HG03378 (cell line): ENCODE measurements around the gene ZDHHC22.

Experiments used
- ATAC-seq: cut with Tn5 transposase; IDR thresholded peaks from one replicate; pipeline ENCODE4 v1.9.1; 2021; ENCODE audit warnings: mild to moderate bottlenecking, moderate library complexity; ENCODE audit not compliant: unreplicated experiment

ZDHHC22 gene

GRCh38 chr14:77106666-77107065 is 34.9 kb downstream of the ZDHHC22 start:
- no peak for ATAC-seq

GRCh38 chr14:77105145-77105939 is 36.2 kb downstream of the ZDHHC22 start:
- ATAC-seq = no peak

- ATAC-seq = no peak
Observed at GRCh38 chr14:77104393-77104792, 37.2 kb downstream of the ZDHHC22 start.

- ATAC-seq = no peak
Observed at GRCh38 chr14:77103951-77104350, 37.6 kb downstream of the ZDHHC22 start.

- no peak for ATAC-seq
Observed at GRCh38 chr14:77103475-77103874, 38.1 kb downstream of the ZDHHC22 start.

GRCh38 chr14:77102154-77102553 is 39.4 kb downstream of the ZDHHC22 start:
- no peak for ATAC-seq

- no peak for ATAC-seq
Observed at GRCh38 chr14:77100961-77101360, 40.6 kb downstream of the ZDHHC22 start.

- ATAC-seq = no peak
Observed at GRCh38 chr14:77099425-77100167, 42.0 kb downstream of the ZDHHC22 start.

- ATAC-seq = no peak
Observed at GRCh38 chr14:77098529-77099353, 42.9 kb downstream of the ZDHHC22 start.

- ATAC-seq = peak; percentile 76
Observed at GRCh38 chr14:77097700-77098528, 43.7 kb downstream of the ZDHHC22 start, which contains the start of gene CIPC. Gene CIPC (plus strand): TSS chr14:77098258. CDS start chr14:77105709, 7,451 bp downstream.

- ATAC-seq = peak; percentile 18
Observed at GRCh38 chr14:77097006-77097699, 44.4 kb downstream of the ZDHHC22 start.

- ATAC-seq = no peak
Observed at GRCh38 chr14:77094672-77095284, 46.8 kb downstream of the ZDHHC22 start.

GRCh38 chr14:77092676-77093075 is 48.9 kb downstream of the ZDHHC22 start:
- no peak for ATAC-seq

- no peak for ATAC-seq
Observed at GRCh38 chr14:77091518-77091917, 50.1 kb downstream of the ZDHHC22 start.

GRCh38 chr14:77088645-77089044 is 52.9 kb downstream of the ZDHHC22 start:
- no peak for ATAC-seq

- no peak for ATAC-seq
Observed at GRCh38 chr14:77088219-77088618, 53.4 kb downstream of the ZDHHC22 start.

- ATAC-seq = no peak
Observed at GRCh38 chr14:77087631-77088030, 54.0 kb downstream of the ZDHHC22 start.

GRCh38 chr14:77086951-77087350 is 54.6 kb downstream of the ZDHHC22 start:
- ATAC-seq = no peak

GRCh38 chr14:77086017-77086727 is 55.4 kb downstream of the ZDHHC22 start:
- peak; percentile 50 for ATAC-seq
